ENCODE measurements around the gene NRXN3.

DNA sequence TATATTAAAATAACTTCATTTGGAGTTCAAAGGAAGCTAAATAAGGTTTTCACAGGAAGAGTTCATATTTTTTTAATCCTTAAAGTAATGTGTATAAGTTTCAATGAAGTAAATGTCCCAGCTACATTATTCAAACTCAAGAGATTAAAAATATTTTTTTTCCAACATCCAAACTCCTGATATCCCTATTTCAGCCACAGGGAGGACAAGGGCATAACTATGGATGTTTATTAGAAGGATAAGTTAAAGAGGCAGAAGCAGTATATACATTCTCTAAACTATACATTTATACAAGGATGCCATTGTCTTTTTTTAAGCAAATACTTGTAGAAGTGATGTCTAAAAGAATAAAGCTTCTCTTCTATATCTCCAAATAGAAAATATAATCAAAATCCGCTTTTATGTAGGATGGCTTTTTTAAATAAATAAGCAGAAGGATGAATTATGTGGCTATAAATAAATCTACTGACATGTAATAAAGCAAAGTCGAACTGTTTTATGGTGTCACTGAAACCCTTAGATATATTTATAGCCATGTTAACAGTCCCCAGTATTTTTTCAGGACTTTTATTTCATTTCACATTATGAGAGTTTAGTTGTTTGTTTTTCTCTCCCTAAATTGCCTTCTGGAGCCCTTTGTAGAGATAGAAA, 1104.6 kb downstream of the NRXN3 start:
- TF ChIP-seq POLR2A (IDR thresholded peaks at IDR 0.05; ENCODE audit: low read depth, low read length) (no peak), RAD21 (IDR thresholded peaks at IDR 0.05; ENCODE audit: low read length) (peak; percentile 44), BHLHE40 (IDR thresholded peaks at IDR 0.05; ENCODE audit: low read depth, low read length) (no peak), CEBPB (IDR thresholded peaks at IDR 0.05; ENCODE audit: low read depth, low read length) (no peak), FOS (IDR thresholded peaks at IDR 0.05; ENCODE audit: low read depth, low read length) (no peak), MXI1 (IDR thresholded peaks at IDR 0.05; ENCODE audit: borderline replicate concordance, low read depth, low read length) (no peak), MAFK (IDR thresholded peaks at IDR 0.05; ENCODE audit: low read depth, low read length) (no peak), RCOR1 (IDR thresholded peaks at IDR 0.05; ENCODE audit: insufficient replicate concordance, low read length) (no peak), CHD1 (IDR thresholded peaks at IDR 0.05; ENCODE audit: low read depth, low read length) (no peak)
- TF ChIP-seq, protein P1, sequence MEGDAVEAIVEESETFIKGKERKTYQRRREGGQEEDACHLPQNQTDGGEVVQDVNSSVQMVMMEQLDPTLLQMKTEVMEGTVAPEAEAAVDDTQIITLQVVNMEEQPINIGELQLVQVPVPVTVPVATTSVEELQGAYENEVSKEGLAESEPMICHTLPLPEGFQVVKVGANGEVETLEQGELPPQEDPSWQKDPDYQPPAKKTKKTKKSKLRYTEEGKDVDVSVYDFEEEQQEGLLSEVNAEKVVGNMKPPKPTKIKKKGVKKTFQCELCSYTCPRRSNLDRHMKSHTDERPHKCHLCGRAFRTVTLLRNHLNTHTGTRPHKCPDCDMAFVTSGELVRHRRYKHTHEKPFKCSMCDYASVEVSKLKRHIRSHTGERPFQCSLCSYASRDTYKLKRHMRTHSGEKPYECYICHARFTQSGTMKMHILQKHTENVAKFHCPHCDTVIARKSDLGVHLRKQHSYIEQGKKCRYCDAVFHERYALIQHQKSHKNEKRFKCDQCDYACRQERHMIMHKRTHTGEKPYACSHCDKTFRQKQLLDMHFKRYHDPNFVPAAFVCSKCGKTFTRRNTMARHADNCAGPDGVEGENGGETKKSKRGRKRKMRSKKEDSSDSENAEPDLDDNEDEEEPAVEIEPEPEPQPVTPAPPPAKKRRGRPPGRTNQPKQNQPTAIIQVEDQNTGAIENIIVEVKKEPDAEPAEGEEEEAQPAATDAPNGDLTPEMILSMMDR (conservative IDR thresholded peaks at IDR 0.05; ENCODE audit: low read depth, low read length), result peak; percentile 44
- TF ChIP-seq, protein P2, sequence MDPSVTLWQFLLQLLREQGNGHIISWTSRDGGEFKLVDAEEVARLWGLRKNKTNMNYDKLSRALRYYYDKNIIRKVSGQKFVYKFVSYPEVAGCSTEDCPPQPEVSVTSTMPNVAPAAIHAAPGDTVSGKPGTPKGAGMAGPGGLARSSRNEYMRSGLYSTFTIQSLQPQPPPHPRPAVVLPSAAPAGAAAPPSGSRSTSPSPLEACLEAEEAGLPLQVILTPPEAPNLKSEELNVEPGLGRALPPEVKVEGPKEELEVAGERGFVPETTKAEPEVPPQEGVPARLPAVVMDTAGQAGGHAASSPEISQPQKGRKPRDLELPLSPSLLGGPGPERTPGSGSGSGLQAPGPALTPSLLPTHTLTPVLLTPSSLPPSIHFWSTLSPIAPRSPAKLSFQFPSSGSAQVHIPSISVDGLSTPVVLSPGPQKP (IDR thresholded peaks at IDR 0.05; ENCODE audit: borderline replicate concordance, low read depth, low read length), result no peak
- TF ChIP-seq, protein P3, sequence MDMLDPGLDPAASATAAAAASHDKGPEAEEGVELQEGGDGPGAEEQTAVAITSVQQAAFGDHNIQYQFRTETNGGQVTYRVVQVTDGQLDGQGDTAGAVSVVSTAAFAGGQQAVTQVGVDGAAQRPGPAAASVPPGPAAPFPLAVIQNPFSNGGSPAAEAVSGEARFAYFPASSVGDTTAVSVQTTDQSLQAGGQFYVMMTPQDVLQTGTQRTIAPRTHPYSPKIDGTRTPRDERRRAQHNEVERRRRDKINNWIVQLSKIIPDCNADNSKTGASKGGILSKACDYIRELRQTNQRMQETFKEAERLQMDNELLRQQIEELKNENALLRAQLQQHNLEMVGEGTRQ (IDR thresholded peaks at IDR 0.05; ENCODE audit: low read depth, low read length), result no peak

Measured in IMR-90 (cell line).